Measurements from ENCODE around the gene RFX7.

DNA sequence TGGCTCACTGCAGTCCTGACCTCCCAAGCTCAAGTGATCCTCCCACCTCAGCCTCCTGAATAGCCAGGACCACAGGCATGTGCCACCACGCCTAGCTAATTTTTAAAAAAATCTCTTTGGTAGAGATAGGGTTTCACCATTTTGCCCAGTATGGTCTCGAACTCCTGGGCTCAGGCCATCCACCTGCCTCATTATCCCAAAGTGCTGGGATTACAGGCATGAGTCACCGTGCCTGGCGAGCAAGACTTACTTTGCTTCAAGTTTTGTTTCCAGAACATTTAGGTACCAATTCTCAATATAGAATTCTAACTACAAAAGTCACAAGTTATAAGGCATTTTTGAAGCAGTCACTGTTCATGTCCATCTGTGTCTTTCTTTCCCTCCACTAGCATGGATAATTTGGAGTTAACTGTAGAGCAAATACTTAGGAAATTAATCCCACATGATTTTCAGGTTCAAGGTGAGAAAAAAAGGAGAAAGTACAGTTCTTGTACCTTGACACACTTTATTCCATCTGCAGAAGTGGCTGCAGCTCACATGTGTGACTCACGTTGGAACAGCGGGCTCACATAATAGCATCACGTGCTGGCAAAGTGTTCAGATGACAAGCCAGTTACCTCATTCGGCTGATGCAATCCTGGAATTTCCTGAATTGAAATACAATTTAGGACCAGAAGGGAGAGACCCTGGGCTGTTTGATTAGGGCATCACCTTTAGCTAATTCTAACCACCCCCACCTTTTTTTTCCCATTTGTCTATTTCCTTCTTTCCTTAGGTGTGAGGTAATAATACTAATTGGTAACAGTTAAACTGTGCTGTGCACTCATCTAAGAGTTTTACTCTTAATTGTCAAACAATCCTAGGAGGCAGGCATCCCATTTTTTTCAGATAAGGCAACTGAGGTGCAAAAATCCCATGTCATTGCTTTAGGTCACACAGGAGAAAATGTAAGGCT, 203.3 kb downstream of the RFX7 start:
- TF ChIP-seq, protein P1, sequence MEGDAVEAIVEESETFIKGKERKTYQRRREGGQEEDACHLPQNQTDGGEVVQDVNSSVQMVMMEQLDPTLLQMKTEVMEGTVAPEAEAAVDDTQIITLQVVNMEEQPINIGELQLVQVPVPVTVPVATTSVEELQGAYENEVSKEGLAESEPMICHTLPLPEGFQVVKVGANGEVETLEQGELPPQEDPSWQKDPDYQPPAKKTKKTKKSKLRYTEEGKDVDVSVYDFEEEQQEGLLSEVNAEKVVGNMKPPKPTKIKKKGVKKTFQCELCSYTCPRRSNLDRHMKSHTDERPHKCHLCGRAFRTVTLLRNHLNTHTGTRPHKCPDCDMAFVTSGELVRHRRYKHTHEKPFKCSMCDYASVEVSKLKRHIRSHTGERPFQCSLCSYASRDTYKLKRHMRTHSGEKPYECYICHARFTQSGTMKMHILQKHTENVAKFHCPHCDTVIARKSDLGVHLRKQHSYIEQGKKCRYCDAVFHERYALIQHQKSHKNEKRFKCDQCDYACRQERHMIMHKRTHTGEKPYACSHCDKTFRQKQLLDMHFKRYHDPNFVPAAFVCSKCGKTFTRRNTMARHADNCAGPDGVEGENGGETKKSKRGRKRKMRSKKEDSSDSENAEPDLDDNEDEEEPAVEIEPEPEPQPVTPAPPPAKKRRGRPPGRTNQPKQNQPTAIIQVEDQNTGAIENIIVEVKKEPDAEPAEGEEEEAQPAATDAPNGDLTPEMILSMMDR (IDR thresholded peaks at IDR 0.05) = no peak
- TF ChIP-seq POLR2A (IDR thresholded peaks at IDR 0.05) = no peak
